Bronchial epithelial cell (primary cell): Measurements from ENCODE around the gene YWHAG. TPM values are rescaled to one million over a fixed set of nuclear protein-coding genes. Genes with fewer than 3 reads are reported as not detected.
A peak's percentile ranks its signal among the peaks of the same experiment; 100 is the strongest.

Source experiments
- DNase-seq: peaks from one replicate; pipeline ENCODE4 v3.0.0-alpha.2; 2010; ENCODE audit warnings: low read depth
- FAIRE-seq: peaks from 2 replicates; lab custom pipeline; 2011; peaks lifted over from hg19 to GRCh38; lab: Jason Lieb, UNC
- H3K27me3 ChIP-seq: 2 replicates; pipeline ENCODE4 v1.5.1; 2011; ENCODE audit warnings: low read length; ENCODE audit not compliant: control insufficient read depth, insufficient read depth
- H3K36me3 ChIP-seq: 2 replicates; pipeline ENCODE4 v1.5.1; 2011; ENCODE audit warnings: low read length; ENCODE audit not compliant: control insufficient read depth, insufficient read depth
- H3K4me3 ChIP-seq: 2 replicates; pipeline ENCODE4 v1.5.1; 2011; ENCODE audit warnings: mild to moderate bottlenecking, low read depth, low read length, control low read depth
- total RNA-seq: library from RNA; depleted of rRNA; stranded (reverse); fragments of >200 nt; gene quantifications from 2 replicates; pipeline ENCODE4 v1.2.1, GENCODE V29; 2014
- TF ChIP-seq, protein P1 (sequence below): IDR thresholded peaks from 2 replicates; pipeline ENCODE4 v1.5.1; 2011; ENCODE audit warnings: mild to moderate bottlenecking, moderate library complexity, low read length, control low read depth, inconsistent platforms; ENCODE audit not compliant: insufficient read depth, severe bottlenecking

YWHAG gene
- total RNA-seq, 1 donor from 2014 or later = 112 TPM

GRCh38 chr7:76359111-76359977, 553 bp upstream of the YWHAG start:
- peaks cover 5% of the 10 kb centered on the region for H3K36me3 ChIP-seq
- FAIRE-seq (no peak), DNase-seq (peak; percentile 92)
- no peaks in the 10 kb centered on the region for H3K27me3 ChIP-seq
- TF ChIP-seq, protein P1, sequence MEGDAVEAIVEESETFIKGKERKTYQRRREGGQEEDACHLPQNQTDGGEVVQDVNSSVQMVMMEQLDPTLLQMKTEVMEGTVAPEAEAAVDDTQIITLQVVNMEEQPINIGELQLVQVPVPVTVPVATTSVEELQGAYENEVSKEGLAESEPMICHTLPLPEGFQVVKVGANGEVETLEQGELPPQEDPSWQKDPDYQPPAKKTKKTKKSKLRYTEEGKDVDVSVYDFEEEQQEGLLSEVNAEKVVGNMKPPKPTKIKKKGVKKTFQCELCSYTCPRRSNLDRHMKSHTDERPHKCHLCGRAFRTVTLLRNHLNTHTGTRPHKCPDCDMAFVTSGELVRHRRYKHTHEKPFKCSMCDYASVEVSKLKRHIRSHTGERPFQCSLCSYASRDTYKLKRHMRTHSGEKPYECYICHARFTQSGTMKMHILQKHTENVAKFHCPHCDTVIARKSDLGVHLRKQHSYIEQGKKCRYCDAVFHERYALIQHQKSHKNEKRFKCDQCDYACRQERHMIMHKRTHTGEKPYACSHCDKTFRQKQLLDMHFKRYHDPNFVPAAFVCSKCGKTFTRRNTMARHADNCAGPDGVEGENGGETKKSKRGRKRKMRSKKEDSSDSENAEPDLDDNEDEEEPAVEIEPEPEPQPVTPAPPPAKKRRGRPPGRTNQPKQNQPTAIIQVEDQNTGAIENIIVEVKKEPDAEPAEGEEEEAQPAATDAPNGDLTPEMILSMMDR = peak; percentile 77
- peak overlapping the region; percentile 100 for H3K4me3 ChIP-seq

DNA sequence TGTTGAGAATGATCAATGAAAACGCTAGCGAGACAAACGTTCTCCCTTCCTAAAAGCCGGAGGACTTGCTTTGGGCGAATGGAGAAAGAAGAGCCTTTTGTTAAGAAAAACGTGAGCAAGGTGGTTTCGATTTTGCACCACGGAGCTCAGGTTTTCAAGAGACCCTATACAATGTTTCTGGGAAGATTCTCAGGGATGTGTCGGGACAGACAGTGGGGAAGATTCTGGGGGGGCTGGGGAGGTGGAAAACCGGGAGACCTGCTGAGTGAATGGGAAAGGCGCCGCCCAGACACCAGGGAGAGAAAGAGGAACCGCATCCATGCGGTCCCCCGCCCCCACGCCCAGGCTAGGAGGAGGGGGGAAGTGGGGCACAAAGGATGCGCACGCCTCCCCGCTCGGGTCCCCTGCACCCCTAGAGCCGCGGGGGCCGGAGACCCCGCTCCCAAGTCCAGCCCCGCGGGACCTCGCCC, 745 bp downstream of the YWHAG start:
- TF ChIP-seq, protein P1 = no peak
- H3K4me3 ChIP-seq = peak overlapping the region; percentile 100
- DNase-seq (no peak), FAIRE-seq (no peak)
- H3K36me3 ChIP-seq = peaks cover 5% of the 10 kb centered on the region
- no peaks in the 10 kb centered on the region for H3K27me3 ChIP-seq

DNA sequence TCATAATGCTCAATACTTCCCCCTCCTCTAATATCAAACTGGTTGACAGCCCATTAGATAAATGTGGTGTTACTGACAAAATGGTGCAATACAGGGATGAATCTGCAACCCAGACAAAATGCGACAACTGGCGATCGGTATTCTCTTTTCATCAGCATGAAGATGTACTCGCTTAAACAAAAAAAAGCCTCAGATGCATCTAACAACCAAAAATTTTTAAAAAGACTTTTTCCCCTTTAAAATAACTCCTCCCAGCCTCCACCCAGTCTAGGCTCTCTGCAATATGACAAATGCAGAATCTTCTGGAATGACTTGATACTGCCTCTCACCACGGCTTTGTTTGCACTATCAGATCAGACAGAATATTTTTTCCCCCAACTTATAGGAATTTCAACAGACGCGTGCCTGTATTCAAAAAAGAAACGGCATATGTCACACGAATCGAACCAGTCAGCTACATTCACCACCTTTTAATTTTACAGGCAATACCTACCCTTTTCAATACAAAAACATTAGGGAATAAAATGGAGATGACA, 1.2 kb downstream of the YWHAG start:
- TF ChIP-seq, protein P1 = no peak
- H3K36me3 ChIP-seq = peaks cover 5% of the 10 kb centered on the region
- DNase-seq (no peak), FAIRE-seq (no peak)
- H3K27me3 ChIP-seq = no peaks in the 10 kb centered on the region
- H3K4me3 ChIP-seq = peak overlapping the region; percentile 100

- H3K4me3 ChIP-seq = peak overlapping the region; percentile 100
- peaks cover 5% of the 10 kb centered on the region for H3K36me3 ChIP-seq
- FAIRE-seq (no peak), DNase-seq (peak; percentile 81)
- H3K27me3 ChIP-seq = no peaks in the 10 kb centered on the region
- TF ChIP-seq, protein P1 = no peak
Observed at GRCh38 chr7:76356823-76357222, 2.0 kb downstream of the YWHAG start.

- FAIRE-seq (no peak), DNase-seq (no peak)
- no peak overlapping the region for H3K4me3 ChIP-seq
- peaks cover 6% of the 10 kb centered on the region for H3K36me3 ChIP-seq
- no peaks in the 10 kb centered on the region for H3K27me3 ChIP-seq
- TF ChIP-seq, protein P1 = no peak
Observed at GRCh38 chr7:76356115-76356514, 2.7 kb downstream of the YWHAG start.
